GM18526 (cell line): ENCODE results near the gene RGS7.

ENCODE experiments used
- POLR2A ChIP-seq: IDR thresholded peaks from 3 replicates; pipeline ENCODE4 v1.6.1; 2011; ENCODE audit not compliant: insufficient read length; ENCODE audit errors: extremely low read depth

Gene RGS7

GRCh38 chr1:241309651-241310050 lies 47.4 kb downstream of the RGS7 start:
- TF ChIP-seq POLR2A, result no peak

- no peak for TF ChIP-seq POLR2A
Measured at GRCh38 chr1:241308471-241308870, 48.5 kb downstream of the RGS7 start.

DNA sequence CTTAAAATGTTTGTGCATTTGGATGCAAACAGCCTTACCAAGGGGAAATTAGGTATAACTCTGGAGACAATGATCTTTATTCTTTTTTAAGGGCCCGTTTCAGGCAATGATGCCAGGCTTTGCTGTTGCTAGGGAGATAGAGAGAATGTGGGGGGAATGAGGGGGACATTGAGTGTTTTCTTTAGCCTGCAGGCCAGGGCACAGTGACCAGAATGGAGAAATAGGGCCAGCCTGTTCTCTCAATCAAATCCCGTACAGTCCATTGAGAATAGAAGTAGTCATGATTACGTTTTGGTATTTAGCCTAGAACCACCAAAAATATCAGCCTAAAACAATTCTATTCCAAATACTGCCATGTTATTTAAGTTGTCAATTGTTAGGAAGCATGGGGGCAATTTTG lies 49.0 kb downstream of the RGS7 start:
- TF ChIP-seq POLR2A, result no peak

- TF ChIP-seq POLR2A, result no peak
Measured at GRCh38 chr1:241306125-241306790, 50.7 kb downstream of the RGS7 start.

GRCh38 chr1:241299347-241299746 lies 57.7 kb downstream of the RGS7 start:
- TF ChIP-seq POLR2A, result no peak

DNA sequence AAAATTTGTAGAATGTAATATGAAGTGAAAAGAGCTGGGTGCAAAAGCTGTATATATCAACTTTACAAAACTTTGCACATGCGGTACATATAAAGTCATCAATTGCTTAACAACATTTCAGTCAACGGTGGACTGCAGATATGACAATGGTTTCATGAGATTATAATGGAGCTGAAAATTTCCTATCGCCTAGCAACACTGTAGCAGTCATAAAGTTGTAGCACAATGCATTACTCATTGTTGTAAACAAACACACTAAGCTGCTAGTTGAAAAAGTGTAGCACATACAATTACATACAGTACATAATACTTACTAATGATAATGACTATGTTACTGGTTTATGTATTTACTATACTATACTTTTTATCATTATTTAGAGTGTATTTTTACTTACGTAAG lies 64.0 kb downstream of the RGS7 start:
- no peak for TF ChIP-seq POLR2A

DNA sequence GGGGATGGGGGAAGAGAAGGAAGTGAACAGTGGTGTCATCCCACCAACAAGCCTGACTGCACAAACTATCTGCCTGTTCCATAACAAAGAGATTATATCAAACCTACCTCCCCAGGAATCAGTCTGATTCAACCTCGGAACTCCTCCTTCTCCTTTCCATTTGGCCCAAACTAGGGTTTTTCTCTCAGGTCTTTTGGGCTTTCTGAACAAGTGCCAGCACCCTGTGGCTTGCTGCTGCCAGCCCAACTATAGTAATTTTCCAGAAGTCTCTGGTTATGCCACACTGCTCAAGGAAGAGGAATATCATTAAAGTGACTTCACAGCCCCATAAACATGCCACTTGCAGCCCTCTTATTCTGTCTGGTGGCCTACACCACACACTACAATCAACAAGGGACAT lies 70.5 kb downstream of the RGS7 start:
- TF ChIP-seq POLR2A, result no peak

DNA sequence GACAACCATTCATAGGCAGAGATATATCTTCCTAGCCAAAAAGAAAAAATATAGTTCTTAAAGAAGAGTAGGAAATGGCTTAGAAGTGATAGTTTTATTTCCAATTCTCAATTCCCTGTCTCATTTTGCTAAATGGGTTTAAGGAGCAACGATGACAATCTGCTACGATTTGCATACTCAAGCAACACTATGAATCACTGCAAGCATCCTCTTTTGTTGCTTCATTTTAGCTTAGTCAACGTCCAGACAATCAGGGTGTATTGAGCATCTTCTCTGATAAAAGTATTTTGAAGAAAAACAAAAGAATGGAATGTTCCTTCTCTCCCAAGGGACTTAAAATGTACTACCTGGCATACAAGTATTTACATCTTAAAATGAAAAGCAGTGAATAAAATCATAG lies 80.6 kb downstream of the RGS7 start:
- no peak for TF ChIP-seq POLR2A

- no peak for TF ChIP-seq POLR2A
Measured at GRCh38 chr1:241275981-241276380, 81.0 kb downstream of the RGS7 start.

- no peak for TF ChIP-seq POLR2A
Measured at GRCh38 chr1:241275226-241275625, 81.8 kb downstream of the RGS7 start.

GRCh38 chr1:241274693-241275092 lies 82.3 kb downstream of the RGS7 start:
- no peak for TF ChIP-seq POLR2A

DNA sequence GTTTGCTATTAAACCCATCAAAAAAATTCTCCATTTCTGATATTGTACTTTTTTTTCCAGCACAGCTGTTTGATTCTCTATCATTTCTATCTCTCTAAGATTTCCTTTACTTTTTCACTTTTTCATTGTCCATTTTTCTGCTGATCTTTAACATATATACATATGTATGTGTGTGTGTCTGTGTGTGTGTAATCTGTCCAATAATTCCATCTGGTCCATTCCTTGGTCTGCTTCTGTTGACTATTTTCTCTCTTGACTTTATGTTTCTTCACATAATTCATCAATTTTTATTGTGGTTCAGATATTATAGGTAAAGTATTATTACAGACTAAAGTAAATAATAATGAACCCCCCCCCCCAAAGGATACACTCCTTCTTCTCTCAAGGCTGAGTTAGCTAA lies 84.2 kb downstream of the RGS7 start:
- TF ChIP-seq POLR2A, result no peak

DNA sequence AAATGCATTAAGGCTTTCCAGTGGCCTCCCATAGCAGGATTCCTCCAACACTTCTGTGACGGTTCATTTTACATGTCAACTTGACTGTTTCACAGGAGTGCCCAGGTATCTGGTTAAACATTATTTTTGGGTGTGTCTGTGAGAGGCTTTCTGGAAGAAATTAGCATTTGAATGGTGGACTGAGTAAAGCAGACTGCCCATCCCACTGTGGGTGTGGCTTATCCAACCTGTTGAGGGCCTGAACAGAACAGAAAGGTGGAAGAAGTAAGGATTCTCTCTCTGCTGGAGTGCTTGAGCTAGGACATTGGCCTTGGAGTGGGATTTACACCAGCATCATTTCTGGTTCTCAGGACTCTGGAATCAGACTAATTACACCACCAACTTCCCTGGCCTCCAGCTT lies 85.6 kb downstream of the RGS7 start:
- TF ChIP-seq POLR2A, result no peak

DNA sequence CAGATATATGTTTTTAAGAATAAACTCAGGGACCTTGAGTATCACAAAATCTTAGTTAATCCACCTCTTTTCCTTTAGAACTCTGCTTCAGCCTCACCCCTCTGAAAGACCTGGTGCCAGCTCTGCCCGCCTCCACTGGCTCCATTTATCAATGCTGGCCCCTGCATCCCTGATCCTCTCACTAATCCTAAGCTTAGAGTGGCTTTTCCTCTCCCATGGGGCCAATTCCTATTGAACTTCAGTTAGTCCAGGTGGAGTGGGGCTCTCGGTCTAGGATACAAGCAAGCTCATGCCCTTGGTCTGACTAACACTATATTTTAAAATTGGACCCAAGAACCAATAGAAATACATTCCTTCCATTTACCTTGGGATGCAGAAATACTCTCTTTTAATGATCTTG lies 87.0 kb downstream of the RGS7 start:
- no peak for TF ChIP-seq POLR2A

DNA sequence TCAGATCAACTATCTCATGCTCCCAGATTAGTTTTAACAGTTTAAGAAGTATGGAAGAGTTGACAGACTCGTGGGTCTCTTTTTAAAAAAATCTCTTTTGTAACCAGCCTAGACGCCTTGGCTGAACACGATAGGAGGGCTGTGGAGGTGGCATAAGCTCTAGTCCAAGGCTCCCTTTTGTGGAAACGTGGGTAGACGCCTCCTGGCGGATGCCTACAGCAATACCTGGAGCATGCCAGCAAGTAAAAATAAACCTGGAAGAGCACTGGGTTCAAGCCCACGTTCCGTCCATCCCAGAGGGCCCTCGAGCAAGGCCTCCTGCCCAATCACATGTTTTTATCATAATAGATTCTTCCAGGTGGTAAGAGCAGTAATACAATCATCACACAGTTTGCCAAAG lies 87.9 kb downstream of the RGS7 start:
- TF ChIP-seq POLR2A, result no peak

DNA sequence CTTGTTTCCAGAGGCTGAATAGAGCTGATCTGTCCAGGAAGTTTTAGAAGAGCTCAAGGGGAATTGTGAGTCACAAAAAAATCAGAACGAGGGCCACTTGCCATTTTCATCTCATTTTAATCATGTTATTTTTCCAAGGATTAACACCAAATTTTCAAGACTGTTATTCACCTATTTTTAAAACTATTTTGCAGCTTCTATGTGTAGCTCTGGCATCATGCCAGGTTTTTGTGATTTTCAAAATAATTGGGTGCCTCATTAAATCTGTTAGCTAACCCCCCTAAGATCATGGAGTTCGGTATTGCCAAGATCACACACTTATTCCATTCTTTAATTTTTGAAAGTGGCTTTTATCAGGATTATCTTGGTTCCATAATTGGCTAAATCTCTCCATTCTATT lies 90.9 kb downstream of the RGS7 start:
- TF ChIP-seq POLR2A, result no peak

- TF ChIP-seq POLR2A, result no peak
Measured at GRCh38 chr1:241265428-241265827, 91.6 kb downstream of the RGS7 start.
